H4 (cell line): Measurements from ENCODE around the gene ZNF784. TPM values are rescaled to one million over a fixed set of nuclear protein-coding genes. Genes with fewer than 3 reads are reported as not detected.

ENCODE experiments used
- DNase-seq: peaks from one replicate; pipeline ENCODE4 v3.0.0-alpha.2; 2015; ENCODE audit warnings: low spot score
- total RNA-seq: library from RNA; depleted of rRNA; stranded (reverse); fragments of >200 nt; shearing (Covaris generic); gene quantifications from 2 replicates; pipeline ENCODE4 v1.2.3, GENCODE V29; 2014

The ZNF784 gene
- total RNA-seq, 1 experiment from 2014 or later, result 5.2 TPM

- no peak for DNase-seq
These were observed 22.0 kb downstream of the ZNF784 start for GRCh38 chr19:55602104-55603001.

DNA sequence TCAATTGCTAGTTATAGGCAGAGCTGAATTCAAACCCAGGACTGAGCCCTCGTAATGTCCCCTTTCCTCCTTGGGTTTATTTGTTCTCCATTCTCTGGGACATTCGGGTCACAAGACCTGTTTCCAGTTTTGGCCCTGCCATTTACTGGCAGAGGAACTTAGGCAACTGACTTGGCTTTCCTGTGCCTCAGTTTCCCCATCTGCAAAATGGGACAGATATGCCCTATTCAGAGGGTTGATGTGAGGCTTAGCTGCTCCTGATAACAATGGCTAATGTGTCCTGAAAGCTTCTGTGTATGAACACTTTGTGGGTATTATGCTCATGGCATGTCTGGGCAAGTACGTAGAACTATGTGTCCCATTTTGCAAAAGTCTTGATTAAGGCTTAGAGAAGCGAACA, 23.3 kb downstream of the ZNF784 start:
- DNase-seq, result no peak

- DNase-seq, result no peak
These were observed 23.7 kb downstream of the ZNF784 start for GRCh38 chr19:55600662-55601028.

DNA sequence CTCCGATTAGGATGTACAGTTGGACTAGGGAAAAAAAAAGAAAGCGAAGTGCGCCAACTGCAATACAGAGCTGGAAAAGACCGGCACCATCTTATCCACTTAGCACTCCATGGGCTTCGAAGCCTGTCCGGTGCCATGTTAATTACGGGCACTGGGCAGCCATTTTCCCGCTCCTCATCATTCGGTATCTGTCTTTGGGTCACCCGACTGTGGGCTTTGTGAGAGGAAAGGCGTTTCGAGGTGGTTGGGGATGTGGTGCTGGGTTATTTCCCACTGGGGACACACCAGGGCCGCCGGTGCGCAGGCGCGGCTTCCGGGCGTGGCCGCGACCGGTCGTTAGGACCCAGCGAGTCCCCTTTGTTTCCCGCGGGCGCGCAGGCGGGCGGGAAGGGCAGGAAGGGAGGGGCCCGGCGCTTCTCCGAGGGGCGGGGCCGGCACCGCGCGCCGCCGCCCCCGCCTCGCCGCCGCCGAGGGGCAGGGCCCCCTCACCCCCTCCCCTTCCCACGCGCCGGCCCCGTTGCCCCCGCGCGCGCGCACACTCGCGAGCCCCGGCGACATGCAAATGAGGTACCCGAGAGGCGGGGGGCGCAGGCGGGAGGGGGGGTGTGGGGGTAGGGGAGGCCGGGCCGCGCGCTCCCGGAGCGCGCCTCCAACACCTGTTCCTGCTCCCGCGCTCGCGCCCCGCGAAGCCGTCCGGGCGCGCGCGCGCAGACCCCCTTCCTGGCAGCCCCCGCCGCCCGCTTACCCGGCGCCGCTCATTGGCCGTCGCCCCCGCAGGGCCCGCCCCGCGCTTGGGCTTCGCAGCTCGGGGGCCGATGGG, 24.3 kb downstream of the ZNF784 start, which contains the start of gene ZNF524:
Gene ZNF524 (plus strand): TSS at position 447 of the 820 bp plus-strand sequence. CDS start 1,825 bp downstream, outside the sequence.
- peak; percentile 95 for DNase-seq

GRCh38 chr19:55599468-55599841, 24.9 kb downstream of the ZNF784 start, which contains the start of gene FIZ1:
TSS of gene FIZ1 (minus strand) at chr19:55599517. CDS start at chr19:55597865, 1,652 bp downstream.
- peak; percentile 100 for DNase-seq

DNA sequence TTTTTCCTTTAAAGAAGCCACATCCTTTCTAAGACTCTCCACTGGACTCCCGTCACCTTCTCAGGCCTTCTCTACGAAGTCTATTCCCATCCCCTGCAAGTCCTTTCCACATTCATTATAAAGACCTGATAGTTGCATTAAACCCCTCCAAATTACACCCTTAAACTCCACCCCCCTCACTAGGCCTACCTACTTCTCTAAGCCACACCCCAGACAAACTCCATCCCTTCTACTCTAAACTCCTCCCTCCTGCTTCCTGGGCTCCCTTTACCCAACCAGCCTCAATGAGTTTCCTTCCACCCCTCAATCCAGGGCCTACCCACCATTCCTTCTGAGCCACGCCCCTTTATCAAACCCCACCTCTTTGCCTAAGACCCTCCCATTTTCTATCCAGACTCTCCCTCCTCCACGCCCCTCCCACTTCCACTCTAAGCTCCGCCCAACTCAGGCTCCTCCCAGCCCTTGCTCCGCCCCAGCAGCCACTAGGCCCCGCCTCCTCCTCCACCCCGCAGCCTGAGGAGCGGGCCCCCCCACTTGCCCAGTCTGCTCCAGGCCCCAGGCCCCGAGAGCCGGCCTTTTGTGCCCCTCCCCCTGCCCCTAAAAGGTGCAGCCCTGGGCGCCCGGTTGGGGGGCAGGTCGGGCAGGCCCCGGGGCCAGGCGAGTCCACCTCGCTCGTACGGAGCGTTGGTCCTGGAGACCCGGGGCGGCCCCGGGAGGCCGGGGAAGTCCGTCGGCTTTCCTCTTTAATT, 25.5 kb downstream of the ZNF784 start:
- peak; percentile 99 for DNase-seq

GRCh38 chr19:55598034-55598433, 26.3 kb downstream of the ZNF784 start:
- DNase-seq, result no peak

DNA sequence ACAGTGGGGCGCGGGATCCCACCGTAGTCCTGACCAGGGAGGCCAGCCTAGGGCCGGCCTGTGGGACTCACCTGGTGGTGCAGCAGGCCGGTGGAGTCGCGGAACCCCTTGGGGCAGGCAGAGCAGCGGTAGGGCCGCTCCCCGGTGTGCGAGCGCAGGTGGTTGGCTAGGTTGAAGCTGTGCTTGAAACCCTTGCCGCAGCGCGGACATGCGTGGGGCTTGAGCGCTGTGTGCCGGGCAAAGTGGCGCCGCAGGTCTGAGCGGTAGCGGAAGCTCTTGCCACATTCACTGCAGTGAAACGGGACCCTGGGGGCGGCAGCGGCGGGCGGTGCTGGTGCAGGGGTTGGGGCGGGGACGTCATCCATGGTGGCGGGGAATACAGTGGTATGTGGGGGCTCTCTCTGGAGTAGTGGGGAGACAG, 26.9 kb downstream of the ZNF784 start:
- DNase-seq, result no peak

DNA sequence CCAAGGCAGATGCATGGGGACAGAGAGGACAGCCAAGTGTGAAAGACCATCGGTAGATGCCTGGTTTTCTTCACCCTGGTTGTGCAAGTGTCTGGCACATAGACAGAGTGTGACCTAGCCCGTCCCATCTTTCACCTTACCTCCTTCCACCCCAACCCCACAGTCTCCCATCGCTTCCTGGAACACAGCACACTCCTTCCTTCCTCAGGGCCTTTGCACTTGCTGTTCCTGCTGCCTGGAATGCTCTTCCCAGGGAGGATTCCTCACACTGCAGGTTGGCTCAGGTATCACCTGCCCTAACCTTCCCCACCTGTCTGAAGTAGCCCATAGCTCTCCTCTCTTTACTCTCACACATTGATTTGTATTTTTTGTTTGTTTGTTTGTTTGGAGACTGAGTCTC, 28.1 kb downstream of the ZNF784 start:
- no peak for DNase-seq

DNA sequence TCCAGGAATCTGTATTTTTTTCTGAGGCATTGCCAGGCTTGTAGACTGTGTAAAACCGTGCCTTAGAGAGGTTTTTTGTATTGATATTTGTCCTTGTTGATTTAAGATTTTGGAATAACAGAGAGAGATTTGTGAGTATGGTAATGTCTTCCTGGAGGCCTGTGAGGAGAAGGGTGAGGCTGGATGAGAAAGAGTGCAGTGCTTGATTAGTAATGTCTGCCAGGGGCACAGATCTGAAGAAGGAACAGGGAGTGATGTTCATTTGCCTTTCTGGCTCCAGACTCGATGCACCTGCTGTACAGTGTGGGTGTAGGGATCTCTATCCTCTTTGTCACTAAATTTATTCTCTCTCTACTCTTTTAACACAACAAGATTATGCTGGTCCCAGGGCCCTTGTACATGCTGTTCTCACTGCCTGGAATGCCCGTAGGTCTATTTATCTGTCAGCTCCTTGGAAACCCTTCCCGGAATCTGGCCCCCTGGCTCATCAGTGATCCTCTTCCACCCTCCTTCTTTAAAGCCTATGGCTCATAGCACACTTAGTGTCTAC, 29.3 kb downstream of the ZNF784 start:
- DNase-seq, result no peak

DNA sequence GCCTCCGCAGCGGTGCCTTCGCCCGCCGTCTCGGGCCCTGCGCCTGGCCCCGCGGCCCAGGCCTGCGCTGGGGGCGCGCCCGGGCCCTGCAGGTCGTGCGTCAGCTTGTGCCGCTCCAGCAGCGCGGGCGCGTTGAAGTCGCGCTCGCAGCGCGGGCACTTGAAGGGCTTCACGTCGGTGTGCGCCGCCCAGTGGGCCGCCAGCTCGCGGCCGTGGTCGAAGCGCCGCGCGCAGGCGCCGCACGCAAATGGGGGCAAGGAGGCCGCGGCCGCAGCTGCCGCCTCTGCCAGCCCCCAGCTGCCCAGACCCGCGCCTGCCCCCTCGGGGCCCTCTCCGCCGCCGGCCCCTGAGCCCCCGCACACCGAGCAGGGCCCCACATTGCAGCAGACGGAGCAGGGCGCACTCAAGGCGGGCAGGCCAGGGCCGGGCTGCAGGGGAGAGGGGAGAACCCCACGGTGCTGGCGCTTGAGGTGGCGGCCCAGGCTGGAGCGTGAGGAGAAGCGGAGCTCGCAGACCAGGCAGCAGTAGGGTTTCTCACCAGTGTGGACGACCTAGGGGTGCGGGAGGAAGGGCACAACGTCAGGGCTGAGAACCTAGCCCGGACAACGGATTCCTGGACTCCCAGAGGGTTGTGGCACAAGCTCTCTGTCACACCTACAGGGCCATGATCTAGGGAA, 31.1 kb downstream of the ZNF784 start:
- no peak for DNase-seq

DNA sequence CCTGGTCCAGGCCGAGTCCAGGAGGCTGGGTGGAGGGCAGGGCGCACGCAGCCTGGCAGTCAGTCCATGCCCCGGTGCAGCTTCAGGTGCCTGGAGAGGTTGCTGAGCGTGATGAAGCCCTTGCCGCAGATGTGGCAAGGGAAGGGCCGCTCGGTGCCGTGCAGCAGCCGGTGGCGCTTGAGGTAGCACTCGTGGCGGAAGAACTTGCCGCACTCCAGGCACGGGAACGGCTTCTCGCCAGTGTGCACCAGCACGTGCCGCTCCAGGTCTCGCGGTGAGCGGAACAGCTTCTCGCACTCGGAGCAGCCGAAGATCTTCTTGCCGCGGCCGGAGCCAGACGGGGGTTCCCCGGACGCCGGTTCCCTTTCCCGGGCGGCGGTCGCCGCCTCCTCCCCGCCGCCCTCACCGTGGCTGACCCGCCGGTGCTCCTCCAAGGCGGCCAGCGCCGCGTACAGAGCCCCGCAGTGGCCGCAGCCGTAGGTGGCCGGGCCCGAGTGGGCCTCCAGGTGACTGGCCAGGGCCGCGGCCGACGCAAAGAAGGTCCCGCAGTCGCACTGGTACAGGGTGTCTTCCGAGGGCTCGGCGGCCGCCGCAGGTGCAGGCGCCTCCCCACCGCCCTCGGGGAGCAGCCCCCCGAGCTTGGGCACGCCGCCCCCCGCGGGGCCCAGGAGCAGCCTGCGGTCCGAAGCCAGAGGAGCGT, 31.8 kb downstream of the ZNF784 start:
- no peak for DNase-seq

DNA sequence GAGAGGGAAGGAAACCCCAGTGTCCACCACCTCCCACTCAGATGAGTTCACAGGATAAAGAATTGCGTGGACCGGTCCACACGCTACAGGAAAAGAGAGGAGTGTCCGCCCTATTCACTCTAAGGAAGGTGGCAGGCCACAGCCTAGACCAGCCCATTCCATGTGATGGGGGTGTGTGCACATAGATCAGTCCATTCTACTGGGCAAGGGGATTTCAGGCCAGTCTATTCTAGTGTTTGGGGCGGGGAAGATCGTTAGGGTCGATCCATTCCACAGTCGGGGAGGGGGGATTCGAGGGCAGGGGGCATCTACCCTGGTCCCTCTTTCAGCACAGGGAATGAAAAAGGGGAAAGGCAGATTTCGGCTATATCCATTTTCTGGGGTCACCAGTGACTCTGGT, 32.8 kb downstream of the ZNF784 start:
- no peak for DNase-seq

DNA sequence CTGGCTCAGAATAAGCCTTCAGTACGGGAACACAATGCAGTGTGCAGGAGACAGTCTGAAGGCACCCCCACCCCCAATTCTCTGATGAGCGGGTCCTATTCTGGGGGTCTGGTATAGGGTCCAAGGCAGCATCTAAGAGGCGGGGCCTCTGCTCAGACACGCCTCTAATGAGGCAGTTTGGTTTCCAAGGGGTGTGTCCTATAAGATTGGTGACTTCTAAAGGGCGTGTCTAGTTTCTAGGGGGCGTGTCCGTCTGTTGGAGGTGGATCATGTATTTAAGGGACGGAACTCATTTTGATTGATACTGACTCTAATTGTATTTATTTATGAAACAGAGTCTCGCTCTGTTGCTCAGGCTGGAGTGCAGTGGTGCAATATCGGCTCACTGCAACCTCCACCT, 33.7 kb downstream of the ZNF784 start:
- DNase-seq, result no peak

DNA sequence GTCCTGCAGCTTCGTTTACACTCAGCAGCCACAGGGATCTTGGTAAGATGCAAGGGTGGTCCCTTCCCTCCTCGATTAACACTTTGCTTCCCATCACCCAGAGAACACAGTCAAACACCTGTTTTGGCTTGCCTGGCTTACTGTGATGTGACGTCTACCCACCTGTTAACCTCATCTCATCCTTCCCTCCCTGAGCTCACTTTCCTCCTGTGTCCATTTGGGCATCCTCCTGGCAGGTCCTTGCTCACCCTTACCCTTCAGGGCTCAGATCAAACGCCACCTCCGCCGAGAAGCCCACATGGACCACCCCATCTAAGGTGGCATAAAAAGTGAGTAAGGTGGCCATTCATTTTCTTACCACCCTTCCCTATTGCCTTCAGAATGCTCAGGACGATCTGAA, 34.3 kb downstream of the ZNF784 start:
- no peak for DNase-seq

DNA sequence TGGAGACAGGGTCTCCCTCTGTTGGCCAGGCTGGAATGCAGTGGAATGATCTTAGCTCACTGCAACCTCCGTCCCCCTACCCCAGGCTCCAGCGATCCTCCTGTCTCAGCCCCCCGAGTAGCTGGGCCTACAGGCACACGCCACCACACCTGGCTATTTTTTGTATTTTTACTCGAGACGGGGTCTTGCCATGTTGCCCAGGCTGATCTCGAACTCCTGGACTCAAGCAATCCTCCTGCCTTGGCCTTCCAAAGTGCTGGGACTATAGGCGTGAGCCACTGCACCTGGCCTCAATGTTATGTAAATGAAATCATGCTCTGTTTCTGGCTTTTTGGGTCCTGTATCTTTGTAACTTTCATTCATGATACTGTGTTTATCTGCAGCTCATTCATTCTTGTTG, 35.6 kb downstream of the ZNF784 start:
- no peak for DNase-seq

DNA sequence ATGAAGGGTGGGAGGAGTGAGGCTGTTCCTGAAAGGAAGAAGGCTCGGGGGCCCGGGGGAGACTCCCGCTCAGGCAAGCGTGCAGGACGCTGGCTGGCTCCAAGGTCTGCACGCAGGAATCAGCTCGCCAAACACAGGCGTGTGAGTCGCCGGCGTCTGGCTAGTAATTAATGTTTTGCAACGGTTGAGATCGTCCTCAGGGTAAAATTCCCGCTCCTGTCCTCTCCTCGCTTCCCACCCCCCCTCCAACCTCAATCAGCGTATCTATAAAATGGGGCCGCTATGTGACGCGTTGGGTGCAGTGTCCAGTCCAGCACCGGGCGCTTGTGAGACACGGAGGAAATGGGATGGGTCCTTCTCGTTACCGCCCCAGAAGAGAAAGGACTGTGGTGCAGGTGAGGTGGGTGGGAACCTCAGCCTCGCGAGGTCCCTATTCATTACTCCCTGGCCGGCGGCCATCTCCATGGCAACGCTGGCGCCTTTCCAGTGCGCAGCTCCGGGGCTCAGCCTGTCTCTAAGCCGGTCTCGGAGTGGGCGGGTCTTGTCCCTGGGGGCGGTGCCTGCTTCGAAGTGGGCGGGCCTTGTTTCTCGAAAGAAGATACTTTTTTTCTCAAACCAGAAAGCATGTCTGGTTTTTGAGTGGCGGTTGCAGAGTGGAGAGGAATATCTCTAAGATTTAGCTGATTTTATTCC, 37.2 kb downstream of the ZNF784 start:
- peak; percentile 95 for DNase-seq

GRCh38 chr19:55585658-55586339, 38.6 kb downstream of the ZNF784 start:
- DNase-seq, result no peak

DNA sequence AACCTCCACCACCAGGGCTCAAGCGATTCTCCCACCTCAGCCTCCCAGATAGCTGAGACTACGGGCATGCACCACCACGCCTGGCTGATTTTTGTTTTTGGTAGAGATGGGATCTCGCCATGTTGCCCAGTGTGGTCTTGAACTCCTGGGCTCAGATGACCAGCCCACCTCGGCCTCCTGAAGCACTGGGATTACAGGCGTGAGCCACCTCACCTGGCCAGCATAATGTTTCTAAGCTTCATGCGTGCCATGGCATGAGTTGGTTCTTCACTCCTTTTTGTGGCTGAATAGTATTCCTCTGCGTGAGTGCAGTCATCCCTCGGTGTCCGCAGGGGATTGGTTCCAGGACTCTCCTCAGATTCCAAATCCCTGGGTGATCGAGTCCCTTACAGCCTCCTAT, 39.5 kb downstream of the ZNF784 start:
- no peak for DNase-seq
